ENCODE data around the gene ABCC1.

- TF ChIP-seq, protein P1, sequence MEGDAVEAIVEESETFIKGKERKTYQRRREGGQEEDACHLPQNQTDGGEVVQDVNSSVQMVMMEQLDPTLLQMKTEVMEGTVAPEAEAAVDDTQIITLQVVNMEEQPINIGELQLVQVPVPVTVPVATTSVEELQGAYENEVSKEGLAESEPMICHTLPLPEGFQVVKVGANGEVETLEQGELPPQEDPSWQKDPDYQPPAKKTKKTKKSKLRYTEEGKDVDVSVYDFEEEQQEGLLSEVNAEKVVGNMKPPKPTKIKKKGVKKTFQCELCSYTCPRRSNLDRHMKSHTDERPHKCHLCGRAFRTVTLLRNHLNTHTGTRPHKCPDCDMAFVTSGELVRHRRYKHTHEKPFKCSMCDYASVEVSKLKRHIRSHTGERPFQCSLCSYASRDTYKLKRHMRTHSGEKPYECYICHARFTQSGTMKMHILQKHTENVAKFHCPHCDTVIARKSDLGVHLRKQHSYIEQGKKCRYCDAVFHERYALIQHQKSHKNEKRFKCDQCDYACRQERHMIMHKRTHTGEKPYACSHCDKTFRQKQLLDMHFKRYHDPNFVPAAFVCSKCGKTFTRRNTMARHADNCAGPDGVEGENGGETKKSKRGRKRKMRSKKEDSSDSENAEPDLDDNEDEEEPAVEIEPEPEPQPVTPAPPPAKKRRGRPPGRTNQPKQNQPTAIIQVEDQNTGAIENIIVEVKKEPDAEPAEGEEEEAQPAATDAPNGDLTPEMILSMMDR (IDR thresholded peaks at IDR 0.05), result no peak
- TF ChIP-seq EP300 (IDR thresholded peaks at IDR 0.05) (no peak), POLR2A (IDR thresholded peaks at IDR 0.05) (no peak), POLR2AphosphoS5 (IDR thresholded peaks at IDR 0.05) (no peak)
Measured at GRCh38 chr16:16143931-16144330, 194.5 kb downstream of the ABCC1 start.
